T follicular helper cell (primary cell): ENCODE results near the gene KCNAB3.

Source experiments
- DNase-seq: peaks from one replicate; pipeline ENCODE4 v3.0.0-alpha.2; 2020; ENCODE audit warnings: low read depth

The KCNAB3 gene

DNA sequence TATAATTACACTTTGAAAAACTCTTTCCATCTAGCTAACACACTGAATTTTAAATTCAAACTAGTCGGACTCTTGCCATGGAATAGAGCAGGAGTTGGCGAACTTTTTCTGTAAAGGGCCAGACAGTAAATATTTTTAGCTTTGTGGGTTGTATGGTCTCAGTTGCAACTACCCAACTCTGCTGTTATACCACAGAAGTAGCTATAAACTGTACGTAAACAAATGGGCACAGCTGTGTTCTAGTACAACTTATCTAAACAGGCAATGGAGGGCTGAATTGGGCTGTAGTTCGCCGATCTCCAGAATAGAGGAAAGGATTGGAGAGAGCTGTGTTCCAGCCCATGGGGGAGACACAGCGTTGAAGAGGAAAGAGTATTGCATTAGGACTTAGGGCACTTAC is 11.1 kb upstream of the KCNAB3 start:
- no peak for DNase-seq

DNA sequence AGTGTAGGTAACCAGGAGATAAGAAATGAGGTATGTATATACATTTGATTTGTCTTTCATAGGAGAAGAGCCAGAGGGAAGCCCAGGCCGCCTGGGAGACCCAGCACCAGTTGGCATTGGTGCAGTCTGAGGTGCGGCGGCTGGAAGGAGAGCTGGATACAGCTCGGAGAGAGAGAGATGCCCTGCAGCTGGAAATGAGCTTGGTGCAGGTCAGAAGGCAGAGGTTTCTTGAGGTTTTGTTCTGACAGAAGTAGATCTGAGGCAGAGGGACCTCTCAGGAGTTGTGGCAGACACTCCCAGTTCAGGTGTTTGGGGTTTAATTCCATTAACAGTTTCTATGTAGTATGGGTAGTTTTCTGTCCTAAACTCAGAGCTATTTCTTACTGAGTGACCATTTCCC is 10.4 kb upstream of the KCNAB3 start:
- DNase-seq: no peak

DNA sequence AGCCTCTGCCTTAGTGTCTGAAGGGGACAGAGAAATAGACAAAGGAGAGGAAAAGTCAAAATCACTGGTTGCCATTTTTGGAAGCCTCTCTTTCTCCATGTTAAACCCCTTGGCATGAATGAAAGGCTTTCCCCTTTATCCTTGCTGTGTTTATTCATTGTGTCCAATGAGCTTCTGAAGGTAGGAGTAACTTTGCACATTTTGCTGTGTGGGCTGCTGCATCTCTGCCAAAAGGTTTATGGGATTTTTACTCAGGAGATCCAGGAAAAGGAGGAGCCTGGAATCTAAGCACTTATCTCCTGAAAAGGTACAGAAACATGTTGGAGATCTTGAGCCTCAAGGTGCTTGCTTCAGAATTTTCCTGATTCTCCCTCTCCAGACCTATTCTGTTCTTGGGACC is 6.2 kb upstream of the KCNAB3 start:
- DNase-seq: no peak

DNA sequence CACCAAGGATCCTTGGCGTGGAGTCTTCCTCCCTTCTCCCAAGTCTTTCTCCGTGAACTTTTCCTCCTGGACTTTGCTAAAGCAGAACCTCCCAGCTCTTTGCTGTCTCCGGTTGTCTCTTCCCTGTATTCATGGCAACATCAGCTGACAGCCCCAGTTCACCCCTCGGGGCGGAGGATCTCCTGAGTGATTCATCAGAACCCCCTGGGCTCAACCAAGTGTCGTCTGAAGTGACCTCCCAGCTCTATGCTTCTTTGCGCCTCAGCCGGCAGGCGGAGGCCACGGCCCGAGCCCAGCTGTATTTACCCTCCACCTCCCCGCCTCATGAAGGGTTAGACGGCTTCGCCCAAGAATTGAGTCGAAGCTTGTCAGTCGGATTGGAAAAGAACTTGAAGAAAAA is 3.3 kb upstream of the KCNAB3 start:
- DNase-seq: no peak

DNA sequence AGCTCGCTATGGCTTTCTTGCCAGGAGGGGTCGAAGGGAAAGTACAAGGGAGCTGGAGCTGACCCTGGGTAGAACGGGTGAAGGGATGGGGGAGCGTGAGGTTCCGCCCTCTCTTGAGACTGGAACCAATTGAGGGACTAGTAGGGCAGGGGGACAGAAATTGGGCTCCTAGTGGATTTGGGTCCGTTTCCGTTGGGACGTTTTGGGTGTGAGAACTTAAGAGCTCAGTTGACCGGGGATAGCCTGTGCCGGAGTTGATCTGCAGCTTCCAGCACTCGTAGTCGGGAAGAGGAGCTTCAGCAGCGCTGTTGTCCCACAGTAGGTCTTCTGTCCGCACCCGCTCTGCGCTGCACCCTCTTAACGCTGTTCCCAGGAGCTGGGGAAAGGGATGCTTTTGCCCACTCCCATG is 2.8 kb upstream of the KCNAB3 start:
- no peak for DNase-seq

DNA sequence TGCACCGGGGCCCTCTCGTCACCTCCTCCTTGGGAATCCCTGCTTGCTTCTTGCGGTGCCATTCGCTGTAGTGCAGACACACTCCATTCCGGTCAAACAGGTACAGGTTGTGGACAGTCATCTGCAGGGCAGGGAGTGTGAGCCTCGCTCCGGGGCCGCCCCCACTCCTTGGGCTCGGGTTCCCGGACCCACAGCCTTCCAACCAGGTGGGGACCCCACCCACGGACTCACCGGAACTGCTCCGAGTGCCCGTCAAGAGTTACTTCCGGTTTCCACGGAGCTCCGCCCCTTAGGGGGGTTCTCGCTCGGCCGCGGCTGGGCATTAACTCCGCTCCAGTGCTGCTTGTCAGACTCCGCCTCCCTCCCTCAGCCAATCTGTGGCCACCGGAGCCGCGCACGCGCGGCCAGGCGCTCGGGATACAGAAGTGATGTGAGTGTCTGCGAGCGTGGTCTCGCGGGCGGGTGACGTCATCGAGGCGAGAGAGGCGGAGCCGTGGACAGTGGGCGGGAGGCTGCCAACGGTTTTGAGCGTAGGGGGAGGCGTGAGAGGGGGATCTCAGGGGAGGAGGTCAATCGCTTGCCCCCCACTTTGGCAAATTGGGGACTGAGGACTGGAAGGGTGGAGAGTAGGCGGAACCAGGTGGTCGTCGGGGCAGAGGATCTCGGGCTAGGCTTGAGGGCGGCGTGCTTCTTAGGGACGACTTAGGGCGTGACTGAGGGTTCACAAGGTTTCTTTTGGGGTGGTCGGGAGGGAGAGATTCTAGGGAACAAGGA is 2.2 kb upstream of the KCNAB3 start, which contains the start of the genes CNTROB and TRAPPC1:
TSS of gene CNTROB (plus strand) at position 498 of the 774 bp plus-strand sequence. CDS start 874 bp downstream, outside the sequence.
TSS of gene TRAPPC1 (minus strand) at position 238 of the 774 bp plus-strand sequence. CDS start at position 121, 117 bp downstream.
- DNase-seq: peak; percentile 99

DNA sequence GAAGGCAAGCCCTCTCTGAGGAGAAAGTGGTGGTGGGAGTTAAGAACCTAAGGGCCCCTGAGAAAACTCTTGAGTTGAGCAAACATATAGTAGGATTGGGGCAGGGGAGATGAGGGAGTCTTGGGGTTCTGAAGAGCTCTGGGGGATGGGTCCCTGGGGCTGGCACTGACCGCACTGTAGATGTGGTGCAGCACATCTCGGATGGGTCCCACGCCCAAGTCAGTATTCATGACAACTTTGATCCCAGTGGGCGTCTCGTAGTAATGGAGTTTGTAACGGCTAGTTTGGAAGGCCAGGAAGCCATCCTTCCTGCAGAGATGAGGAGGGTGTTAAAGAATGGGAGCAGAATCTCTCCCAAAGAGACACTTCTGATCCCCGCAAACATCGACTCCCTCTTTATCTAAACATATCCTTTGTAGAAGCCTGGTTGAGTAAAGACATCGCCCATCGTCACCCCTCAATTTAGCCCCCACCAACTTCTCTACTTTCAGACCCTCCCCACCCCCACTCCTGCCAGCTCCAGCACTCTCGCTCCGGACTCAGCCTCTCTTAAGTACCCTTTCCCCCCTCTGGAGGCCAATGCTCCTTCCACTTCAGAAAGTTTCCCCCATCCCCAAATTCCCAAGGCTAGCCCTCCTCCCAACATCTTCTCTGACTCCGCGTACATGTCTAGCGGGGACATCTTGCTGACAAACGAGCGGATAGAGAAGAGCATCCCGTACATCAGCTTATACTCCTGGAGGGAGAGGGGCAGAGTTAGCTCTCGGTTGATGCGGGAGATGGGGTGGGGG is 1.4 kb upstream of the KCNAB3 start:
- no peak for DNase-seq

DNA sequence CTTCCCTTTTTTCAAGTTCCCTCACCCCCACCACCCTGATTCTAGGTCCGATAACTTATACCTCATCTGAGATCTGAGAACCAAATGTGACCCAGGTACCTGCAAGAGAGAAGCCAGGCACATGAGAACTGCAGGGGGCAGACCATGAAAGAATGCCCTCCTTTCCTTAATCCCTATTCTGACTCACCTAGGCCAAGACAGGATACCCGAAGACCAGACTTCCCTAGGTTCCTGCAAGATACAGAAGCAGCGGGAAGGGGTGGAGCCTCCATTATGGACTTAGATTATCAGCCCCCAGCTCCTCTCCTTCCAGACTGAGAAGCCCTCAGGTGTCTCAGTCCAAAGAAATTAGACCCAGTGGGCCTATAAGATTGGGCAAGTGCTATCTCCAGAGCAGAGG is 2.1 kb downstream of the KCNAB3 start:
- no peak for DNase-seq

DNA sequence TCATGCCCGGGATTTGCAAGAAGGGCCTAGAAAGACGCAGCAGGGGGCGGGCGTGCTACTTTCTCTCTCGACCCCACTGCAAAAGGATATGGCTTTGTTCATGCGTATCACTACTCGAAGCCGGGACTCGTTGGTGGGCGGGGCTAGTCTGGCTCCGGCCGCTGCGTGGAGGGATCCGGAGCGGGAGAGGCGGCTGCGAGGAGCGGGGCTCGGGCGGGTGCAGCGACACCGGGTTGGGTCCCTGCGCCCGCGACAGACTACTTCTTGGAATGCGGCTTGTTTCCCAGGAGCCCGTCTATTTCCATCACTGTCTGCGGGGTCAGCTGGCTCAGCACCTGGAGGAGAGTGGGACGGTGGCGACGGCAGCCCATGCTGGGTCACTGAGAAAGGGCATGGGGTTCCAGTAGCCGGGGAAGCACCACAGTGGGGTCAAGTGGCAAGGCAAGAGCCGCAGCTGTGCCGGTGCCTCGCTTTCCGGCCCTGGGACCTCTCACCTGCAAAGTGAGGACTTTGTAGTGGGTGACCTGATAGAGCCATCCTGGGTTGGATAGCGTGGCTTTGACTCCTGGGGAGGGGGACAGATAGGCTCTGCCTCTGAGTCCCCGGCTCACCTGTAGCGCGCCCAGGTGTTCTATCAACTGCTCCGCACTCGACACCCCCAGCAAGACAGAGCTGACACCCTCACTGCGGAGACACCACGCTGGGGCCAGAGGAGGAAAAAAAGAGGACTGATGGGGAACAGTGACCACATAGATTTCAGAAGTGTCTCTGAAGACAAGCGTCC is 6.6 kb downstream of the KCNAB3 start:
- DNase-seq: peak; percentile 79

DNA sequence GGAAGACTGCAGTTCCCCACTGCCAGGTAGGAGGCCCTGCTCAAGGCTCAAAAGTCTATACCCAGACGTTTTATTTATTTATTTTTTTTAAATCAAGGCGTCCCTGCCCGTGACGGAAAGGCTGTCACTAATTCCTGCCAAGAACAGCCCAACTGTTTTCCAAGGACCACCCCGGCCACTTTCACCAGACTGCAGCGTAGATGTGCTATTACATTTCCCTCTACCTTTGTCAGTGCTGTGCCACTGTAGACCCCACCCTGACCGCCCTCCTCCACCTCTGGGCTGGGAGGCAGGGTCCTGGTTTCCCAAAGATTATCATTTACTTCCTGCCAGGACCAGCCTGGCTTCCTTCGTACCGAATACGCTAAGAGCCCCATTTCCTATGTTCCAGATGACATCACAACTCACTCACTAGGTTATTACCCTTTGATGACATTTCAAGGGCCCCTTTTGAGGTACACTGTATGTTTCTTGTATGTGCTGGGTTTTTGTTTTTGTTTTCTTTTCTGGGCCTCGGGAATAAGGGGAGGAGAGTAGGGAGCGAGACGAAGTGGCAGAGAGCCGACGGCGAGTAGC is 7.3 kb downstream of the KCNAB3 start:
- no peak for DNase-seq

DNA sequence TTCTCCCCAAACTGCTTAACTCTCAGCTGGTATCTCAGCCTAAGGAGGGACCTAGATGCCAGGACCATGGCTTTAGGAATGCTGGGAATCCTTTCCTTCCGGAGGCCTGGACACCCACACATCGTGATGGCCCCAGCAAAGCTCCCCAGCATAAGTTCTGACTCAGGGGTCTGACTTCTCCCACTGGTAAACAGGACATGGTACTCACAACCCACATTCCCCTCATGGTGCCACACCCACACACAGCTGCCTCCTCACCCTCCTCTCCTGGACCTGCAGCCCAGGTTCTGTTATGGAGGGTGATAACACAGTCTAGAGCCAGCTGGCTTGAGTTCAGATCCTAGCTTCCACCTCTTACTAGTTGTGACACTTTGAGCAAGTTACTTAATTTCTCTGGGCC is 12.8 kb downstream of the KCNAB3 start:
- no peak for DNase-seq

DNA sequence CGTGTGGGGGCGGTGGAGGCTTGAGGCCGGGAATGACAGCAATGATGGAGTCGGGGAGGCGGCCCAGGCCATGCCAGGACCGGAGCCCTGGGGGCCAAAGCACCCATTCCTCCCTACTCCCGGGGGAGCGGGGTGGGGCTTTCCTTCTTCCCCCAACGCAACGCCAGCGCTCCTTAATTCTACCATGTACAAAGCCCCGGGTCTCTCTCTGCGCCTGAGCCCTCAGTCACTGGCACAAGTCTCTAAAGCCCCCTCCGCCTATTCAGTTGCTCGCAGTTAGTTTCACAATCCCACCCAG is 13.3 kb downstream of the KCNAB3 start:
- DNase-seq: no peak

DNA sequence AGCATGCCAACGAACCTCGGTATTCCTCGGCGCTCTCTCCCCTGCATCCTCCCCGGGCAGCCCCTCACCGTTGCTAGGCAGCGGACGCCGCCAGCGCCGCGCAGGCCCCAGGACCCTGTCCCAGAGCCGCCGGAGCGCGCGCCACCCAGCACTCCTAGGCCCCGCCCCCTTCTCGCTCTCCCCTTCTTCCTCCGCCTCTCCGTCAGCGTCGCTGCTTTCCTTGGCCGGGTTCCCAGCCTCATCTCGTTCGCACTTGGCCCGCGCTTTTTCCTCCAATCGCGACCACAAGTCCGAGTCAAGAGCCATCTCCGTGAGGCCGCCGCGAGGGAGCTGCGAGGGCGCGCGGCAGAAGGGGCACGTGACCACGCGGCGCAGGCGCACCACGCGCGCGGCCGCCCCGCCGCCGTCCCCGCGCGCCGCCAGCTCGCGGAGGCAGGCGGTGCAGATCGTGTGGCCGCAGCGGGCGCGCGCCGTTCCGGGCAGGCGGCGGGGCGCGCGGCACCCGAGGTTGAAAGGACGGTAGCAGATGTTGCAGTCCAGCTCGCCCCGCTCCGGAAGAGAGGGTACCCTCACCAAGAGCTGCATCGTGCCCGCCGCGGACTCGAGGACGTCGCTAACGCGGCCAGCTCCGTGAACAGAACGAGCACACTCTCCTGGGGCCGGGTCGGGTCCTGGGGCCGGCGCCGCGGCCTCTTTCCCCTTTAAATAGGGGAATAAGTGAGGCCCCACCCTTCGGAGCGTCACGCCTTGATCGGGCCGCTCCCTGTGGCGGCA is 13.9 kb downstream of the KCNAB3 start, which contains the start of gene RNF227:
TSS of gene RNF227 (minus strand) at position 679 of the 774 bp plus-strand sequence. CDS start at position 585, 94 bp downstream.
- DNase-seq: peak; percentile 65

DNA sequence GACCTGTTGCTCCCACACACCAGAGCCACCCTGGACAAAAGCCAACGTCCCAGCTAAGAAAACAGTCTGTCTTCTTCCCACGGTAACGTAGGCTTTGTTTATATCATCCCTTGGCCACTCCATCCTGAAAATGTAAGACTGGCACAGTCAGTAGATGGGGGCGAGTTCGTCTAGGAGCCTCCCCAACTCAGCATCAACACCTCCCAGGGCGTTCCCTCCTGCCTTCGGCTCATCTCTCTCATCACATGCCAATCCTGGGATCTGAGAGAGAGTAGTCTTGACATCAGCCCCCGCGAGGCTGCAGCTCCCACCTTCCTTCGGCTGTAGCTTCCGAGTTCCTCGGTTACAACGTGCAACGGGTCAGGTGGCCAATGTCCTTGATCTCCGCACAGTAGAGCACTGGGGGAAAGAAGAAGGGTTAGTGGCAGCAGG is 14.5 kb downstream of the KCNAB3 start:
- DNase-seq: no peak

DNA sequence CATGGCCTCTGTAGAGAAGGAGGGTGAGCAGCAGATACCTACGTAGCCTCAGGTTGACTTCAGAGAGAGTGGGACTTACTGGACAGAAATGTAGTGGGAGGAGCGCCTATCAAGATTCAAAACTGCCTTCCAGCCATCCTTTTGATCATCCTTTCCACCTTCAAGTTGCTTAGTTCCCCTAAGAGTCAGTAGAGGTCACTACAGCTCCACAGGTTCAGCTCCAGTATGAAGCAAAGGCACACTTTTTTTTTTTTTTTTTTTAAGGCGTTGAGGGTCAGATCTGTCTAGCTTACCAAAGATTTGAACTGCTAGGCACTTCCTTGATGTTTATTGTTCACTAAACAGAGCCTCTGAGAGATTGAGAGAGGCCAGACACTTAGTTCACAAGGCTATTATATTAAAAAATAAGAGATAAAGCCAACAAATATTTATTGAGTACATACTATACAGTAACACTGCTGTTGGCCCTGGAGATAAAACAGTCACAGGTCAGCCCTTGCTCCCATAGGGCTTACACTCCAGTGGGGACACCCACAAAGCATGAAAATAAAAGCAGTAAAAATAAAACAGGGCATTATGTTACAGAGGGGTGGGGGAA is 16.6 kb downstream of the KCNAB3 start:
- DNase-seq: no peak

DNA sequence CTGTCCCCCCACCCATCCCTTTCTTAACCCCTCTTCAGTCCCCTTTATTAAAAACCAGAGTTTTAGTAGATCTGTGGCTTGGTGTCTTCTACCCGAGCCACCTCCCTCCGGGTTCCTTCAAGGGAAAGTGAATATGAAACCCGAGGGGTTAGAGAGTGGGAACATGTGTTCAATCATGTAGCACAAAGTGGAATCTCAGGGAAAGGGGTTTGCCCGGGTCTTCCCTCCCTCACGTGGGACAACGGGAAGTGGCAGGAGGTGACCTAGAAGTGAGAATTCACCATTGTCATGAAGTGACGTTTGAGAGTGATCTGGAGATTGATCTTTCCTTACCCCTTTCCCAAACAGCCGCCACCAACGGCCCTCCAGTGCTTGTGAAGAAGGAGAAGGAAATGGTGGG is 18.5 kb downstream of the KCNAB3 start:
- no peak for DNase-seq

DNA sequence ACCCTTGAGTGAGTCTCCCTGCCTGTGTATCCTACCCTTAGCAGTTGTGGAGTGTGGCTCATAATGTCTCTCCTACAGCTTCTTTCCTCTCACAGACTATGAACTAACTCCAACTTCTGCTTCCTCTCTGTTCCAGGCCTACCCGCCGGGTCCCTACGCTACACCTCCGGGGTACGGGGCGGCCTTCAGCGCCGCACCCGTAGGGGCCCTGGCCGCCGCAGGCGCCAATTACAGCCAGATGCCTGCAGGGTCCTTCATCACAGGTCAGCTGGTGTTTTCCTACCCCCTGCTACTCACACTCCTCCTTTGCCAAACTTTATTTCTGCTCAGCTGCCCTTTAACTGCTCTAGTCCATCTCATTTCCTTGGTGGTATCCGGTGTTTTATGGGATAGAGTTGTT is 18.9 kb downstream of the KCNAB3 start:
- no peak for DNase-seq

DNA sequence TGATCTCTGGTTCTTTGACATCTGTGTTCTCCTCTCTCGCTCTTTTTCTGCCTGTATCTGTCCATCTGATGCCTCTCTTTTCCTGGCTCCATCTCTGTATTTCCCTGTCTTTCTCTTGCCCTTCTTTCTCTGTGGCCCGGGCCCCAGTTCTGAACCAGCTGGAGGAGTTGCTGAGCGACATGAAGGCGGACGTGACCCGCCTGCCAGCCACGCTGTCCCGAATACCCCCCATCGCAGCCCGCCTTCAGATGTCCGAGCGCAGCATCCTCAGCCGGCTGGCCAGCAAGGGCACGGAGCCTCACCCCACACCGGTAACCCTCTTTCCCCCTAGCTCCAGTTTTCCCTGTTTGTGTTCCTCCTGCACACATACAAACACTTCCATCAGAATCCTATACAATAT is 19.4 kb downstream of the KCNAB3 start:
- DNase-seq: no peak

DNA sequence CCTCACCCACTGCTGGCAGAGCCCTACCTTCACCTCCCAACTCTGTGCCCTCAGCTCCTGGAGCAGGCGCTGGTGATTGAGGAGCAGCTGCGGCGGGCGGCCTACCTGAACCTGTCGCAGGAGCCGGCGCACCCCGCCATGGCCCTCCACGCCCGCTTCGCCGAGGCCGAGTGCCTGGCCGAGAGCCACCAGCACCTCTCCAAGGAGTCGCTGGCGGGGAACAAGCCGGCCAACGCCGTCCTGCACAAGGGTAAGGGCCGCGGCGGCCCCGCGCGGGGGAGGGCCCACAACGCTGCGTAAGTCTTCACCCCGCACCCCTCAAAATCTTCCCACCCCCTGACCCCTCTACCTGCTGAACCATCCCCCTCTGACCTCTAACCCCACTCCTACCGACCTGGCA is 20.6 kb downstream of the KCNAB3 start:
- no peak for DNase-seq

DNA sequence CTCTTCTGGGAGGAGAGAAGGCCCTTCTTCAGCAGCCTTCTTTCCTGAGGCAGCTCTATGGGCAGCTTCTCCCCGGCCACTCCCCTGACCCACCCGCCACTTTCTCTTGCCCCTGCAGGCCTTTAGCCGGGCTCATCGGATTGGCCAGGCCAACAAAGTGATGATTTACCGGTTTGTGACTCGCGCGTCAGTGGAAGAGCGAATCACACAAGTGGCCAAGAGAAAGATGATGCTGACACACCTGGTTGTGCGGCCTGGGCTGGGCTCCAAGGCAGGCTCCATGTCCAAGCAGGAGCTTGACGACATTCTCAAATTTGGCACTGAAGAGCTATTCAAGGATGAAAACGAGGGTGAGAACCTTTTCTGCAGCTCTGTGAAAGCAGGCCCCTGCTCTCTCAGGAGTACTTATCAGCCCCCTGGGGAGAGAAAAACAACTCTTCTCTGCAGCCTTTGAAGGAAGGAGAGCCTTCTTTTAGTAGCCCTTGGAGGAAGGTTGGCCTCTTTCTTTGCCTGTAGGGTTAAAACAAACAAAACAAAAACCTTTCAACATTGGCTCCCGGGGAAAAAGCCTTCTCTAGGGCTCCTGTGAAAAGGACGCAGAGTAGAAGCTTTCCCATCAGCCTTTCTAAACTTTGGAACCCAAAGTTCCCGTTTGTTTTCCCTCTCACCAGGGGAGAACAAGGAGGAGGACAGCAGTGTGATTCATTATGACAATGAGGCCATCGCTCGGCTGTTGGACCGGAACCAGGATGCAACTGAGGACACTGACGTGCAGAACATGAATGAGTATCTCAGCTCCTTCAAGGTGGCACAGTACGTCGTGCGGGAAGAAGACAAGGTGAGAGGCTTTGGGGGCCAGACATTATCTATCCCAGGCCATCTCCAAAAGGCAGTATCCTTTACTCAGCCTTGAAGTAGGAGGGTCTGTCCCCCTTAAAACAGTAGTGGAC is 26.2 kb downstream of the KCNAB3 start:
- no peak for DNase-seq
